HCT116 (cell line): ENCODE measurements around the gene MAMSTR.

Source experiments
- CTCF ChIP-seq, 3 experiments: fragments of 200-600 bp in 1 of 3; sonication (generic) in 1 of 3; IDR thresholded peaks in 2 of 3; conservative IDR thresholded peaks in 1 of 3; 2 replicates each; pipeline ENCODE4 v1.5.1; 2012 to 2017; ENCODE audit warnings: low read depth in 2 of 3, low read length in 2 of 3, antibody characterized with exemption in 1 of 3, borderline replicate concordance in 1 of 3, control low read depth in 1 of 3, mild to moderate bottlenecking in 1 of 3, mixed read lengths in 1 of 3, mixed run types in 1 of 3, moderate library complexity in 1 of 3; ENCODE audit not compliant: insufficient read depth in 1 of 3
- EZH2 ChIP-seq: fragments of 200-600 bp; sonication (generic); IDR thresholded peaks from 2 replicates; pipeline ENCODE4 v1.6.1; 2017; ENCODE audit warnings: antibody characterized with exemption, mixed run types
- EZH2phosphoT487 ChIP-seq: fragments of 200-600 bp; IDR thresholded peaks from 2 replicates; pipeline ENCODE4 v1.6.1; 2018; ENCODE audit warnings: antibody characterized with exemption, borderline replicate concordance
- FOSL1 ChIP-seq: IDR thresholded peaks from 2 replicates; pipeline ENCODE4 v1.6.1; 2012; ENCODE audit warnings: low read depth
- JUND ChIP-seq: IDR thresholded peaks from 2 replicates; pipeline ENCODE4 v1.6.1; 2012
- POLR2A ChIP-seq: IDR thresholded peaks from 2 replicates; pipeline ENCODE4 v1.7.0; 2011; ENCODE audit warnings: borderline replicate concordance; ENCODE audit not compliant: insufficient read depth, insufficient read length; ENCODE audit errors: extremely low read depth
- POLR2AphosphoS5 ChIP-seq: IDR thresholded peaks from 2 replicates; pipeline ENCODE4 v1.6.1; 2011; ENCODE audit warnings: mild to moderate bottlenecking, low read depth, low read length, moderate library complexity
- REST ChIP-seq: IDR thresholded peaks from 2 replicates; pipeline ENCODE4 v1.6.1; 2012; ENCODE audit warnings: low read depth
- ZFX ChIP-seq: fragments of 450-650 bp; IDR thresholded peaks from 2 replicates; pipeline ENCODE4 v1.6.1; 2017
- ZNF274 ChIP-seq: fragments of 200-500 bp; sonication (Bioruptor generic); IDR thresholded peaks from 2 replicates; pipeline ENCODE4 v1.6.1; 2014; ENCODE audit warnings: mild to moderate bottlenecking, low read depth, low read length, inconsistent platforms

- TF ChIP-seq CTCF (IDR thresholded peaks at IDR 0.05 in 2 of 3, conservative IDR thresholded peaks at IDR 0.05 in 1 of 3; ENCODE audit: borderline replicate concordance in 1 of 3, insufficient read depth in 1 of 3, low read depth in 2 of 3, low read length in 2 of 3) = no peak
- TF ChIP-seq ZNF274 = no peak
- no peak for TF ChIP-seq ZFX
- no peak for TF ChIP-seq EZH2
- TF ChIP-seq POLR2AphosphoS5 = no peak
- TF ChIP-seq POLR2A = no peak
- TF ChIP-seq EZH2phosphoT487 = no peak
- no peak for TF ChIP-seq REST
- no peak for TF ChIP-seq FOSL1
- no peak for TF ChIP-seq JUND
Observed at GRCh38 chr19:48703316-48703715, 16.2 kb downstream of the MAMSTR start.
